HepG2 (cell line): ENCODE data around the gene MAP3K8. TPM values are rescaled to one million over a fixed set of nuclear protein-coding genes. Genes with fewer than 3 reads are reported as not detected.

ENCODE experiments used
- FOXP1 ChIP-seq, 2 experiments: fragments of 450-650 bp in 1 of 2; IDR thresholded peaks; 2 replicates each; pipeline ENCODE4 v1.6.1; 2017 to 2018; ENCODE audit warnings: antibody characterized with exemption in 1 of 2
- KDM4B ChIP-seq: sonication (generic); formaldehyde crosslinking; IDR thresholded peaks from 2 replicates; pipeline ENCODE4 v1.4.0; 2020; ENCODE audit warnings: missing genetic modification reagents
- RBM22 ChIP-seq: fragments of 200-400 bp; formaldehyde crosslinking; optimal IDR thresholded peaks from 2 replicates; pipeline ENCODE3; 2017; ENCODE audit warnings: mild to moderate bottlenecking, low read length, moderate library complexity
- SMARCC2 ChIP-seq: fragments of 450-650 bp; IDR thresholded peaks from 2 replicates; pipeline ENCODE4 v1.6.1; 2017; ENCODE audit warnings: antibody characterized with exemption, mild to moderate bottlenecking
- SP5 ChIP-seq: IDR thresholded peaks from 2 replicates; pipeline ENCODE4 v1.6.1; 2016; ENCODE audit warnings: low read depth, borderline replicate concordance
- SRSF4 ChIP-seq: fragments of 200-400 bp; formaldehyde crosslinking; IDR thresholded peaks from one replicate; pipeline ENCODE4 v1.6.1; 2018; ENCODE audit warnings: mild to moderate bottlenecking, low read depth, low read length, moderate library complexity; ENCODE audit not compliant: poor library complexity, severe bottlenecking
- ZBTB1 ChIP-seq: sonication (generic); formaldehyde crosslinking; IDR thresholded peaks from 2 replicates; pipeline ENCODE4 v1.4.0; 2020; ENCODE audit warnings: missing genetic modification reagents, borderline replicate concordance
- ZBTB42 ChIP-seq: sonication (generic); formaldehyde crosslinking; IDR thresholded peaks from 2 replicates; pipeline ENCODE4 v1.5.0; 2020; ENCODE audit warnings: mild to moderate bottlenecking, missing genetic modification reagents
- ZBTB43 ChIP-seq: sonication (generic); formaldehyde crosslinking; conservative IDR thresholded peaks from 2 replicates; pipeline ENCODE4 v1.4.0; 2020; ENCODE audit warnings: missing genetic modification reagents
- ZNF234 ChIP-seq: sonication (generic); formaldehyde crosslinking; conservative IDR thresholded peaks from 2 replicates; pipeline ENCODE4 v1.5.1; 2020; ENCODE audit warnings: mild to moderate bottlenecking, missing genetic modification reagents
- ZNF451 ChIP-seq: sonication (generic); formaldehyde crosslinking; IDR thresholded peaks from 2 replicates; pipeline ENCODE4 v1.5.0; 2020; ENCODE audit warnings: mild to moderate bottlenecking, missing genetic modification reagents
- ZNF530 ChIP-seq: sonication (generic); formaldehyde crosslinking; IDR thresholded peaks from 2 replicates; pipeline ENCODE4 v1.5.0; 2020; ENCODE audit warnings: low read depth, mild to moderate bottlenecking, missing genetic modification reagents
- ZNF577 ChIP-seq: sonication (generic); formaldehyde crosslinking; IDR thresholded peaks from 2 replicates; pipeline ENCODE4 v1.4.0; 2020; ENCODE audit warnings: mild to moderate bottlenecking, low read depth, missing genetic modification reagents, borderline replicate concordance
- ZNF839 ChIP-seq: sonication (generic); formaldehyde crosslinking; IDR thresholded peaks from 2 replicates; pipeline ENCODE4 v1.4.0; 2020; ENCODE audit warnings: missing genetic modification reagents, mild to moderate bottlenecking, borderline replicate concordance
- ZSCAN21 ChIP-seq: sonication (generic); formaldehyde crosslinking; IDR thresholded peaks from 2 replicates; pipeline ENCODE4 v1.8.0; 2022; ENCODE audit warnings: mild to moderate bottlenecking, missing genetic modification reagents, moderate library complexity, borderline replicate concordance
- polyA plus RNA-seq, 8 experiments: library from polyadenylated mRNA; depleted of rRNA in 3 of 8; stranded (reverse) in 7 of 8; unstranded in 1 of 8; fragments of >200 nt; fragmentation: Illumina TruSeq in 4 of 8; extraction: Trizol in 4 of 8; gene quantifications; 2 replicates each; pipeline versions ENCODE4 v1.2.1 to v1.2.3, GENCODE V29; 2011 to 2016; ENCODE audit warnings: low read depth in 4 of 8, missing spikeins in 1 of 8, mixed read lengths in 1 of 8; ENCODE audit not compliant: insufficient read depth in 1 of 8
- total RNA-seq, 5 experiments: library from RNA; depleted of rRNA; stranded (reverse); fragments of >200 nt; fragmentation: Illumina TruSeq; extraction: Trizol; gene quantifications; 2 replicates each; pipeline ENCODE4 v1.2.3, GENCODE V29; 2016; ENCODE audit warnings: low read depth in 1 of 5
- TF ChIP-seq, protein P1 (sequence below): sonication (generic); formaldehyde crosslinking; IDR thresholded peaks from 2 replicates; pipeline ENCODE4 v1.8.0; 2022; ENCODE audit warnings: missing genetic modification reagents, low read depth, mild to moderate bottlenecking, borderline replicate concordance
- TF ChIP-seq, protein P2 (sequence below): IDR thresholded peaks from 2 replicates; pipeline ENCODE4 v1.6.1; 2016; ENCODE audit warnings: mild to moderate bottlenecking
- TF ChIP-seq, protein P3 (sequence below): sonication (generic); formaldehyde crosslinking; IDR thresholded peaks from 2 replicates; pipeline ENCODE4 v1.4.0; 2020; ENCODE audit warnings: missing genetic modification reagents
- TF ChIP-seq, protein P4 (sequence below): sonication (generic); formaldehyde crosslinking; IDR thresholded peaks from 2 replicates; pipeline ENCODE4 v1.5.0; 2020; ENCODE audit warnings: missing genetic modification reagents

MAP3K8 gene
- total and polyA plus RNA-seq, 2 of the 13 experiments (the other 11 are each of a cell fraction or from before 2014, with no cell fraction given): 19.3 to 37.9 TPM

DNA sequence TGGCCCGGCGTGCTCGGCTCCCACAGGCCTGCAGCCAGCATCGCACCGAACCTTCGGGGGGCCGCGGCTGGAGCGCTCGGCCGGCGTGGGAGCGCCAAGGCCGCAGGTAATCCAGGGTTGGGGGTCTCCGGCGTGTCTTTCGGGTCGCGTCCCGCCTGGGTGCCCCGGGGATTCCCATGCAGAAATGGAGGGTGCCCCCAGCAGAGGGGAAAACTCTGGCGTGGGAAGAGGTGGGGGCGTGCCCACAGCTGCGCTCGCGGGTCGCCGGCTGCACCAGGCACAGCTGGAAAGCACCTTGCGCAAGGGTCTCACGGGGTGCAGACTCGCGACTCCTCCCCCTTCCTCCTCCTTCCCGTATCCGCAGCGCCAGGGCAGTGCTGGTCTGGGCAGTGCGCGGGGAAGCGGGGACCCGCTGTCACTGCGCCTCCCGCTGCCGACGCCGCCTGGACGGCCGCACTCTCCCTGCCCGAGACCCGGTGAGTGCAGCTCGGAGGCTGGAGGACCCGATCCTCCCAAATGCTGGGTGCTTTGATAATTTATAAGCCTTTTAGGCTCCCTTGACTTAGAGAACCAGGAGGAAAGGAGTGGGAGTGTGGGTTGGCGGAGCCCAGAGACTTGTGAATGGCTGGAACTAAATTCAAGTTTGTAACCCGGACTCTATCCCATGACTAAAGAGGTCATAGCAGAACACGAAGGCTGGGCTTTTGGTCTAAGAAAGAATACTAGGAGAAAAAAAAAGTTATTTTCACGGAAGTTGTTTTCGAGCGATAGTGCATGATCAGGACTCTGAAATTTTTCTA, 489 bp downstream of the MAP3K8 start (continued):
- TF ChIP-seq ZNF234 (CRISPR knock-in tag): peak; percentile 70; the same call in 1 of the 2 replicates
- TF ChIP-seq ZSCAN21: peak; percentile 86; the same call in 1 of the 2 replicates
- no peak for TF ChIP-seq FOXP1 (IDR thresholded peaks at IDR 0.05)
- no peak for TF ChIP-seq FOXP1 (CRISPR knock-in tag; IDR thresholded peaks at IDR 0.05)
- TF ChIP-seq SMARCC2: no peak
- TF ChIP-seq, protein P1, sequence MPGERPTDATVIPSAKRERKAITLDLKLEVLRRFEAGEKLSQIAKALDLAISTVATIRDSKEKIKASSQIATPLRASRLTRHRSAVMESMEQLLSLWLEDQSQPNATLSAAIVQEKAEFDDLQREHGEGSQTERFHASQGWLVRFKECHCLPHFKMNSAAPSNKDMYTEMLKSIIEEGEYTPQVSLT: no peak; the same call in 1 of the 2 replicates
- TF ChIP-seq RBM22: no peak
- peak; percentile 99 for TF ChIP-seq ZBTB42
- TF ChIP-seq KDM4B (CRISPR knock-in tag): peak; percentile 72; the same call in 1 of the 2 replicates
- TF ChIP-seq ZNF451 (CRISPR knock-in tag): peak; percentile 84
- no peak for TF ChIP-seq ZBTB1 (CRISPR knock-in tag)
- 0 out of 2 replicates have a peak, but pooled peaks have one; percentile 36 for TF ChIP-seq ZBTB43 (CRISPR knock-in tag)
- TF ChIP-seq, protein P2, sequence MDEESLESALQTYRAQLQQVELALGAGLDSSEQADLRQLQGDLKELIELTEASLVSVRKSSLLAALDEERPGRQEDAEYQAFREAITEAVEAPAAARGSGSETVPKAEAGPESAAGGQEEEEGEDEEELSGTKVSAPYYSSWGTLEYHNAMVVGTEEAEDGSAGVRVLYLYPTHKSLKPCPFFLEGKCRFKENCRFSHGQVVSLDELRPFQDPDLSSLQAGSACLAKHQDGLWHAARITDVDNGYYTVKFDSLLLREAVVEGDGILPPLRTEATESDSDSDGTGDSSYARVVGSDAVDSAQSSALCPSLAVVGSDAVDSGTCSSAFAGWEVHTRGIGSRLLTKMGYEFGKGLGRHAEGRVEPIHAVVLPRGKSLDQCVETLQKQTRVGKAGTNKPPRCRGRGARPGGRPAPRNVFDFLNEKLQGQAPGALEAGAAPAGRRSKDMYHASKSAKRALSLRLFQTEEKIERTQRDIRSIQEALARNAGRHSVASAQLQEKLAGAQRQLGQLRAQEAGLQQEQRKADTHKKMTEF (CRISPR knock-in tag): peak; percentile 72
- no peak for TF ChIP-seq ZNF577 (CRISPR knock-in tag)
- peak; percentile 97 for TF ChIP-seq SP5 (CRISPR knock-in tag)
- TF ChIP-seq ZNF839 (CRISPR knock-in tag): no peak
- no peak for TF ChIP-seq SRSF4
- no peak for TF ChIP-seq ZNF530
- TF ChIP-seq, protein P3, sequence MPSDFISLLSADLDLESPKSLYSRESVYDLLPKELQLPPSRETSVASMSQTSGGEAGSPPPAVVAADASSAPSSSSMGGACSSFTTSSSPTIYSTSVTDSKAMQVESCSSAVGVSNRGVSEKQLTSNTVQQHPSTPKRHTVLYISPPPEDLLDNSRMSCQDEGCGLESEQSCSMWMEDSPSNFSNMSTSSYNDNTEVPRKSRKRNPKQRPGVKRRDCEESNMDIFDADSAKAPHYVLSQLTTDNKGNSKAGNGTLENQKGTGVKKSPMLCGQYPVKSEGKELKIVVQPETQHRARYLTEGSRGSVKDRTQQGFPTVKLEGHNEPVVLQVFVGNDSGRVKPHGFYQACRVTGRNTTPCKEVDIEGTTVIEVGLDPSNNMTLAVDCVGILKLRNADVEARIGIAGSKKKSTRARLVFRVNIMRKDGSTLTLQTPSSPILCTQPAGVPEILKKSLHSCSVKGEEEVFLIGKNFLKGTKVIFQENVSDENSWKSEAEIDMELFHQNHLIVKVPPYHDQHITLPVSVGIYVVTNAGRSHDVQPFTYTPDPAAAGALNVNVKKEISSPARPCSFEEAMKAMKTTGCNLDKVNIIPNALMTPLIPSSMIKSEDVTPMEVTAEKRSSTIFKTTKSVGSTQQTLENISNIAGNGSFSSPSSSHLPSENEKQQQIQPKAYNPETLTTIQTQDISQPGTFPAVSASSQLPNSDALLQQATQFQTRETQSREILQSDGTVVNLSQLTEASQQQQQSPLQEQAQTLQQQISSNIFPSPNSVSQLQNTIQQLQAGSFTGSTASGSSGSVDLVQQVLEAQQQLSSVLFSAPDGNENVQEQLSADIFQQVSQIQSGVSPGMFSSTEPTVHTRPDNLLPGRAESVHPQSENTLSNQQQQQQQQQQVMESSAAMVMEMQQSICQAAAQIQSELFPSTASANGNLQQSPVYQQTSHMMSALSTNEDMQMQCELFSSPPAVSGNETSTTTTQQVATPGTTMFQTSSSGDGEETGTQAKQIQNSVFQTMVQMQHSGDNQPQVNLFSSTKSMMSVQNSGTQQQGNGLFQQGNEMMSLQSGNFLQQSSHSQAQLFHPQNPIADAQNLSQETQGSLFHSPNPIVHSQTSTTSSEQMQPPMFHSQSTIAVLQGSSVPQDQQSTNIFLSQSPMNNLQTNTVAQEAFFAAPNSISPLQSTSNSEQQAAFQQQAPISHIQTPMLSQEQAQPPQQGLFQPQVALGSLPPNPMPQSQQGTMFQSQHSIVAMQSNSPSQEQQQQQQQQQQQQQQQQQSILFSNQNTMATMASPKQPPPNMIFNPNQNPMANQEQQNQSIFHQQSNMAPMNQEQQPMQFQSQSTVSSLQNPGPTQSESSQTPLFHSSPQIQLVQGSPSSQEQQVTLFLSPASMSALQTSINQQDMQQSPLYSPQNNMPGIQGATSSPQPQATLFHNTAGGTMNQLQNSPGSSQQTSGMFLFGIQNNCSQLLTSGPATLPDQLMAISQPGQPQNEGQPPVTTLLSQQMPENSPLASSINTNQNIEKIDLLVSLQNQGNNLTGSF: peak; percentile 68; the same call in 1 of the 2 replicates
- TF ChIP-seq, protein P4, sequence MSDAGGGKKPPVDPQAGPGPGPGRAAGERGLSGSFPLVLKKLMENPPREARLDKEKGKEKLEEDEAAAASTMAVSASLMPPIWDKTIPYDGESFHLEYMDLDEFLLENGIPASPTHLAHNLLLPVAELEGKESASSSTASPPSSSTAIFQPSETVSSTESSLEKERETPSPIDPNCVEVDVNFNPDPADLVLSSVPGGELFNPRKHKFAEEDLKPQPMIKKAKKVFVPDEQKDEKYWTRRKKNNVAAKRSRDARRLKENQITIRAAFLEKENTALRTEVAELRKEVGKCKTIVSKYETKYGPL (CRISPR knock-in tag): peak; percentile 59; the same call in 1 of the 2 replicates
